ENCODE results near the gene KCND3.

Gene KCND3

DNA sequence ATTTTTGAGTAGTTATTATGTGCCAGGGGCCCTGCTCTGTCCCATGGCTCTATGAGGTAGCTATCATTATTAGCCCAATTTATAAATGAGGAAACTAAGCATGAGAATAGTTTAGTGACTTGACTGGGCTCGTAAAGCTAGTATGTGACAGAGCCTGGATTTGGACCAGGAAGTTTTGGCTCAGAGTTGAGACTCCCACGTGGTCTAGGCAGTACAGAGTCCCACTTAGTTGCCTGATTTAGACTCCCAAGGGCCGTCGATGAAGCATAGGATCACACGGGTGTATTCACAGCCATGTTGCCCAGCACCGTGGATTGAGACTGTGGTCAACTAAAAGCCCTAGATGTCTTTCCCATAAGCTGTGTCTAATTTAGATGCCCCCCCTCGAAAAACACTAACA, 152.1 kb downstream of the KCND3 start:
- no peak for DNase-seq

DNA sequence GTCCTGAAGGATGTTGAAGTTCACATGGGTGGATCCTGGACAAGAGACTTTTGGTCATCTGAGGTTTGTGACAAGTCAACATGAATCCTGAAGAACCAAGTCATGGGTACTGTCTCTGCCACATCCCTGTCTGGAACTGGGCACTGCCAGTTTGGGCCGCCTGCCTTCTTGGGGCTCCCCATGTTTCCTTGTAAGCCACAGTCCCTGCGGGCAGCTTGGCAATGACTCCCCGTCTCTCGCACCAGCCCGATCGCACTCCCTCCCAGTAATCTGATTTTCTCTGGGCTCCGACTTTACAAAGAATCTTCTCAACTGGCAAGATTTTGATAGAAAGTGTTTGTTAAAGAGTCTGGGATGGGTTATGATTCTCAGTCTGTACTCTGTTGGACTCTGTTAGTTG, 153.4 kb downstream of the KCND3 start:
- no peak for DNase-seq

DNA sequence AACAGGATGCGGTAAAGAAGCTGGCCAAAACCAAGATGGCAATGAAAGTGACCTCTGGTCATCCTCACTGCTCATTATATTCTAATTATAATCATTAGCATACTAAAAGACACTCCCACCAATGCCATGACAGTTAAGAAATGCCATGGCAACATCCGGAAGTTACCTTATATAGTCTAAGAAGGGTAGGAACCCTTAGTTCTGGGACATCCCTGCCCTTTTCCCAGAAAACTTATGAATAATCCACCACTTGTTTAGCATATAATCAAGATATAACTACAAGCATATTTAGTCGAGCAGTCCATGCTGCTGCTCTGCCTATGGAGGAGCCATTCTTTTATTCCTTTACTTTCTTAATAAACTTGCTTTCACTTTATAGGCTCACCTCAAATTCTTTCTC, 154.0 kb downstream of the KCND3 start:
- no peak for DNase-seq

DNA sequence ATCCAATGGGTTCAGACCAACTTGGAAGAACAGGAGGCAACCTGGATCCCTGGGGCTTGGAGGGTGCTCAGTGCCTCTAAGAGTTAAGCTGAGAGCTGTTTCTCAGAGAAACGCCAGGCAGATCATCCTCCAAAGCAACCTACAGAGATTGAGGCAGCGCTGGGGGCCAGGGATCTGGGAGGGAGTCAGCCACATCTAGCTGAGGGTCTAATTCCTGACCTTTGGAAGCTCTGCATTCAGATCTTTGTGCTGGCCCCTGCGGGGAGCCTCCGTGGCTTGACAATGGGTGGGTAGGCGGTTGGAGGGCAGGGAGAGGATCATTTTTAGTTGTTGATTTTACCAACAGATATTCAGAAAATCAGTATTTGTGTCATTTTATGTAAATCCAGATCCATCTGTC, 154.5 kb downstream of the KCND3 start:
- DNase-seq = no peak

DNA sequence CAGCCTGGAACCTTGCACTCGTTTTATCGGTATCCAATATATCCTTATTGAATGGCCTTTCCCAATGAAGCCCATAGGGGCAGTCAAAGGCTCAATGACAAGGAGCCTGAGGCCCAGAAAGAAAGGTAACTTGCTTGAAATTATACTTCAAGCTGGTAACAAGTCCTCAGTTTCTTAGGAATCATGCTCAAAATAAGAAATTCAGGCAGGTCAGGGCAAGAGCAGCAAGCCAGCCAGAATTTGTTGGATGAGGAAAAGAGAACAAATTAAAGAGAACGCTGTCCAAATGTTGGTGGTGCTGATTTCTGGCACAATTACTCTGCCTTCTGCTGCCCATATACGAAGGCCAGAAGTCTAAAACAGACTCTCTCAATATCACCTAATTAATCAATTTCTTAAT, 156.1 kb downstream of the KCND3 start:
- no peak for DNase-seq

DNA sequence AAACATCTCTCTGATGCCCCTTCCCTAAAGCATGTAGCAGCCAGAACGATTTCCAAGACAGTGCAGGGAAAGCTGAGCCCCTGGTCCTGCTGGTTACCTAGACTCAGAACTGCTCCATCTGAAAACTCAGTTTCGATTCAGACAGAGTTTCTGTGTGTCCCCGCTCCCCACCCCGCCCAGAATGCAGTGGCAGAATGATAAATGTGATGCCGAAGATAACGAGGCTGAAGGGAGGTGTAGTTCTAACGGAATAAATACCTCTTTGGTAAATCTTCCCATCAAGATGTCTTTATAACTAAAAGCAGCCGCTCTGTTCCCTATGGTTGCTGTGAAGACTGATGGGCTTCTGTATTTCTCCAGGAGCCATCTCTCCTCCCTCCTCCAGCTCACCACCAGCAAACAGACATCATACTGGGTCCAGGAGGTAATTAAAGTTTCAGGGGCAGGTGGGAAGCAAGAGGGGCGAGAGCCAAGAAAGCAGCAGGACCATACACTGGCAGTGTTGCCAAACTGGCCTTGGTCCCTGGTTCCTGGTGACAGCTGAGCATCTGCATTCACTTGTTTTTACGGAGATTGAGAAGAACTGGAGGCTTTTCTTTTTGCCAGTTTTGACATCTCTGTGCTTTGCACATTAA, 156.8 kb downstream of the KCND3 start:
- DNase-seq = no peak

DNA sequence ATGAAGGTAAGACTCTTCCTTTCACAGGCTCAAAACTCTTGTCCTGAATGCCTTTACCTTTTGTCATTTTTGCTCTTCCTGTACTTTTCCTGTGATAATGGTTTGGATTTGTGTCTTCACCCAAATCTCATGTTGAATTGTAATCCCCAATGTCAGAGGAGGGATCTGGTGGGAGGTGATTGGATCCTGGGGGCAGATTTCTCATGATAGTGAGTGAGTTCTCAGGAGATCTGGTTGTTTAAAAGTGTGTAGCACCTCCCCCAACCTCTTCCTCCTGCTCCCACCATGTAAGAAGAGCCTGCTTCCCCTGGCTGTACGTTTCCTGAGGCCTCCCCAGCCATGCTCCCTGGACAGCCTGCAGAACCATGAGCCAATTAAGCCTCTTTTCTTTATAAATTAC, 158.3 kb downstream of the KCND3 start:
- no peak for DNase-seq

DNA sequence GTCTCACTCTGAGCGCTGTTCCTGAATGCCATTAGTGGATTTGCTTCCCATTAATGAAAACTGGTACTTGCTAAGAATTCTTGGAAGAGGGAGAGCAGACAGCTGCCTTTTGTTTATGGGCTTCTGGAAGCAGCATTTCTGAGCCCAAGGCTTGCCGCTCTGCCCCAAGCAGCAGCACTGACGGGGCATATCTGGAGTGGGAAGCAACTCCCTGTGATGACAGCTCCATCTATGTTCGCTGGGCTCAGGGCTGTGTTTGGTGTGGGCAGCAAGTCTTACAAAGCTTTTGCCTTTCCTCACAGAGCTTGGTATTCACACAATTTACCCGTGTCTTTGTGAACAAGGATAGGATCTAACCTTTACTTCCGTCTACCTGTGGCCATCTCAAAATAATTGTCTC, 161.5 kb downstream of the KCND3 start:
- DNase-seq = no peak

DNA sequence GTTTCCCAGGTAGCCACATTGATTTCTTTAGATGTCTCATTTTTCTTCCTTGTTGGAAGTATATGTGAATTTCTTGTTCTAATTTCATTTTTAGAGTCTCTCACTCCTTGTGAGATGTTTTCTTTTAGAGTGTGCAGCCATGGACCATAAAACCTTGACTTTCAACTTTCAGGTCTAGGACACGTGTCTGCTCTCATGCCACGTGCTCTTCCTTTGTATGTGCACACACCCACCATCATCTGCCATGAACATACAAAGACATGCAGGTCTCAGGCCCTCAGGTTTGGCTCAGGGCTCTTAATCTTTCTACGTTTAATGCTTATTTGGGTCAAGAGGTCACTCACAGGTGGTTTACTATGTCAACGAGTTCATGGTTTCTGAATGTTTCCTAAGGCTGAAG, 163.2 kb downstream of the KCND3 start:
- no peak for DNase-seq

DNA sequence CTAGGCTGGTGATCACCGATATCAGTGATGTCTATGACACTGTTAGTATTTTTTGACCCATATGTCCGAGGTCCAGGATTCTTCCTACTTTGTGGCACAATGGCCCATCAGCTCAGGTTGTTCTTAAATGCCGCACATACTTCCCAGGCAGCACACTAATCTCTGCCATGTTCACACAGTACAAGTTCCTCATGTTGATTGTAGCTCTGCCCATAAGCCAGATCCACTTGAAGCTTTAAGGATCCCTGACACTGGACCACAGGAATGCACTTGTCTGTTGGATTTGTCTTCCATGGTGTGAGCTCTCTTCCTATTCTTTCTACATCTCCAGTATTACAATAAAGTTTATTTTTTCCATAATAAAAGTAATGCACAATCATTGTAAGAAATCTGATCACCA, 164.3 kb downstream of the KCND3 start:
- DNase-seq = peak; percentile 28

DNA sequence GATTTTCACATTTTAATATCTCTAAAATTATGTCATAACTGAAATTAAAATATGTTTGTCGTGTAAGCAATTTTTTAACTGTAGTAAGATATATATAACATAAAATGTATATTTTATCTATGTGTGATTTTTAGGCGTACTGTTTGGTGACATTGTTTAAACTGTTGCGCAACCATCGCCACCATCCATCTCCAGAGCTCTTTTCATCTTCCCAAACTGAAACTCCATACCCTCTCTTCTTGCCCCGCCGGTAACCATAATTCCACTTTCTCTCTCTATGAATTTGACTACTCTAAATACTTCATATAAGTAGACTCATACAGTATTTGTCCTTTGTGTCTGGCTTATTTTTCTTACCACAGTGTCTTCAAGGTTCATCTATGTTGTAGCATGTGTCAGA, 167.3 kb downstream of the KCND3 start:
- DNase-seq = no peak

DNA sequence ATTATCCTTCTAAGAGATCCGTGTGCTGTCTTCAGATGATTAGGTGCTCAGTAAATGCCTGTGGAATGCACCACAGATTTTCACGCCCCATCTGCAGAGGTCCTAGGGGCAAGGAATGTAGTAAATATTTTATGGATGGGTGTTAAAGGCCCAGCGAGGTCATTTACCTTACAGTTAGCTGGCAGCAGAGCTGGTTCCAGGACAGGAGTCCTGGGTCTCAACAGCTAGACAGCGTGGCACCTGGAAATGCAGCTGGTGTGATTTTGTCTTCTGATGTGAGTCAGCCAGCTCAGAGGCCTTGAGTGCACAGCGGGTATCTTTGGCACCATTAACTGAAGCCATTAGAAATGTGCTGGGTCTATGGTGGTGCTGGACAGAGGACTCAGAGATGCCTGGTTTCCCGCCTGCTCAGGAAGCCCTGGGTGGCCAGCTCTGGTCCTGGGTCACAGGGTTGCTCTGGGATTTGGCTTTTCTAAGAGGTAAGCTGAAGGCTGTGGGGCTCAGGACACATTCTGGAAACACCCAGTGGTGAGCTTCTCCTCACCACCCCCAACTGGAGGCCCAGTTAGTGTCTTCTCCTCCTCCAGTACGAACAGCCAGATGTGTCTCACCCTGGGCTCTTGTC, 168.2 kb downstream of the KCND3 start:
- no peak for DNase-seq

DNA sequence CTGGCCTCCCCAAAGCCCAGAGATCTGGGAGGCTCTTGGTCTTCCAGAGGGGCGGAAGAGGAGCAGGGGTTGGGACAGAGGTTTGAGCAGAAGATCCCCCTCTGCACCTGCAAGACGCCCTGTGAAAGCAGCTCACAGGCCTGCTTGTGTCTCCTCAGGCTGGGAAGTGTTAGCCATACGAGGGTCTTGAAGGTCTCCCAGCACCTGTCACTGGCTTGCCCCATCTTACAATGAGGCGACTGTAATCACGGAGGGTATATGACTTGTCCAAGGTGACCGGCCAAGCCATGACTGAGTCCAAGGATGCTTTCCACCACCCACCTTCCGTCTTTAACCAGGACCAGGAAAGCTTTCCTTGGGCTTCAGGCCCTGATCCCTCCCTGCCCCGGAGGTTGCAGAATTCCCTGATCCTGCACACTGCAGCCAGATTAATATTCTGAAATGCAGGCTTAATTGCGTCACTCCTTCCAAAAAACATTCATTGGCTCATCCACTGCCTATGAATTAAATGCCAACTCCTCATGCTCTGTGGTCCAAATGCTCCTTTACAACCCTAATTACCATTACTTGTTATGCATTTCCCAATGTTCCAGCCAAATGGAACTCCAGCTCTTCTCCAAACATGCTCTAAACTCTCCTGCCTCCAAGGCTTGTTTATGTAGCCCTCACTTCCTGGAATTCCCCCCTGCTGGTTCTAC, 169.8 kb downstream of the KCND3 start:
- DNase-seq = no peak

DNA sequence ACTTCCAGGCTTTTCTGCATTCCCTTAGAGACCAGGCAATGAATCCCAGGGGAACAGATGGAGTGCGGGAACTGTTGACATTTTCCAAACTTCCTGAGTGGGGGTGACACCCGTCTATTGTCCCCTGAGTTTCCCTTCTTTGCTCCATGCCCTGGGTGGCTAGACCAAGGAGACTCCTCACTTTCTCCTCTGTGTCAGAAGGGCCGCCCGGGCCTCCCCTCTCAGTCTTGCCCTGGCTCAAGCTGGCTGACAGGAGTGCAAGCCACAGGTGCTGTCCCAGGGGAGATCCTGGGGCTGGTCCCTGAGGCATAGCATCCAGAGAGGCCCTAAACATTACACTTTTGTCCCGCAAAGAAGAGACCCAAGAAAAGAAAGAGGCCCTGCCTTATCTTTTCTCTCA, 170.9 kb downstream of the KCND3 start:
- no peak for DNase-seq

DNA sequence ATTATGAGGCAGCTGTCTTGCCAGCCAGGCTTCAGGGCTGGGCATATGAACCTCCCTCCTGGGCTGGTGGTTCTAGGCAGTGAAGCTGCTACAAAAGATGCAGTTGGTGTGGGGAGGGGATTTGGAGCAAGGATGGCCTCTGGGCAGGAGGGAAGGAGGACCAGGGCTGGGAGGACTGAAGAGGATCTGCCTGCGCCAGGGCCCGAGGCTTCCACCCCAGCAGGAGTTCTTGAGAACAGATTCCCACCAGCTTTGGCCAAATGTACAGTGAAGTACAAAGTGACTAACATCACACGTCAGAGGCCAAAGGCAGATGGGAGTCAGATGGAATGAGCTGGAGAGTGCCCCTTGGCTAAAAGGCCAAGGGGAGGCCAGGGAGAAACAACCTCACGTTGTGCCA, 171.4 kb downstream of the KCND3 start:
- DNase-seq = no peak

DNA sequence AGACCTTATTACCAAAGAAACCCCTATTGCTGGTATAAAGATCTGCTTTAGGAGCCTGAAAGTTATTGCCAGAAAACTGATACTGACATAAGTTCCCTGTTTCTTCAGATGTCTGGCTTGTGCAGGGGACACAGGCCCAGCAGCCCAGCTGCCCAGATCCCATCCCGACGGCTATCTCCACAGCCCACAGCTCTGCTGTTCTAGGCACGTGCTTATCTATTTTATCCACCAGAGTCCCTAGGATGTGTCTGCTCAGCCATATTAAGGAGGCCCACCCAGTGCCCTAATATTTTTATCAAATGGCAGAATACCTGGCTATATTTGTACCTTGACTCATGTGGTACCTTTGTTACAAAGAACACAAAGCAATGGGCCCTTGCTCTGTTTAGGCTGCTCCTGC, 174.8 kb downstream of the KCND3 start:
- DNase-seq = no peak

DNA sequence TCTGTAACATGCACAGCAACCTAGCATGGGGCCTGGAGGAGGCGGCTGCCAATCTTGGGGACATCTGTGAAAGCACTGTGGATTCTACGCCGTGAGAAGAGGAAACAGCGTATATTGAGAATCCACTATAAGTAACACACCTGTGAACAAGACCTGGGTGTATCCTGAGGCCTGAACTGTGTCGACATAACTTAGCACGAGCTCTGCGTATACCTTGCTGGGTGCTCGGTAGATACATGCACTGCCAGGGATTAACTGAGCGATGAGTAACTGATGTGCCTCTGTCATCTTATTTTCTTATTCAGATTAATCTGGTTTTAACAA, 175.2 kb downstream of the KCND3 start:
- DNase-seq = no peak

DNA sequence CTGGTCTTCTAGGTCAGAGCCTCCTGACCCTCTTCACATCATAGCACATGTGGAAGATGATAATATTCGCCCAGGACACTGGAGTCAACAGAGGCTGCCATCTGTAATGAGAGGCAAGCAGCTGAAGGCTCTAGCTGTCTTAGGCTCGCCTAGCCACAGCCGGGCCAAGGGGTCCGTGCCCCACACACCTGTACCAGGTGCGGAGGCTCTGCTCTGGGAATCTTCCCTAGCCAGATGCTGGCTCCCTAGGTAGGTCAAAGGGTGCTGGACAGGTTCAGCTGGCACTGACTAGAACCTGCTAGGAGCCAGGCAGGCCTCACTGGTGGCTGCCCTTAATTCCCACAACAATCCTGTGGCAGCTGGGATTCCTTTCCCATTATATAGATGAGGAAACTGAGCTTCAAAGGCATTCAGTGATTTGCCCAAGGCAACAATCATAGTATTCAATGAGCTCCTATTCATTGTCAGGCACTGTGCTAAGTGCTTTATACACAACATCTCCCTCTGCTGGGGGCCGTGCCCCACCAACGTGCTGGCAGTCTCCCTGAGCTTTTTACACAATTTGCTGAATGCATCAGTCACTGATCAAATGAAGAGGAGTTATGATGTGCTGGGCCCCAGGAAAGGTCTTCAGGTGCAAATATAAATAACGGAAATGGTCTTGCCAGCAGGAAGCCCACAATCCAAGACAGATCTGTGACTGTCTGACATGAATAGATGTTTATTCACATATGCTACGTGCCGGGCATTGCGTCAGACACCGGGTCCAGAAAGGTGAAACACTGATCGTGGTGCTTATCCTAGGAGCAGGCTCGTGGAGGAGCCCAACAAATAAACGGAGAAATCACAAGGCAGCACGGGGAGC, 175.8 kb downstream of the KCND3 start:
- no peak for DNase-seq

DNA sequence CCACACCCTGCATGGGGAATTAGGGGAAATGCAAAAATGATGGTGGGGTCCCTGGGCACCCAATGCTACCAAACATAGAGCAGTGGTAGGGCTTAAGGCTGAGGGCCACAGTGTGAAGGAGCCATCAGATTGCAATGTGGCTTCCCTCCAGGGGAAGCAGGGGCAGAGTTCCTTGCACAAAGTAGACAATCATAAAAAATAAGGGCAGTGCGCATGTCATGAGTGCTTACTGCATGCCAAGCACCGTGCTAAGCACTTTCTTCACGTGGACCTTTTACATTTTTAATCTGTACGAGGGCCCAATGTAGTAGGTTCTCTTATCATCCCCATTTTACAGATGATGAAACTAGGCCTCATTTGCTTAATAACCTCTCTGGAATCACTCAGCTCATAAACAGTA, 177.2 kb downstream of the KCND3 start:
- DNase-seq = no peak

DNA sequence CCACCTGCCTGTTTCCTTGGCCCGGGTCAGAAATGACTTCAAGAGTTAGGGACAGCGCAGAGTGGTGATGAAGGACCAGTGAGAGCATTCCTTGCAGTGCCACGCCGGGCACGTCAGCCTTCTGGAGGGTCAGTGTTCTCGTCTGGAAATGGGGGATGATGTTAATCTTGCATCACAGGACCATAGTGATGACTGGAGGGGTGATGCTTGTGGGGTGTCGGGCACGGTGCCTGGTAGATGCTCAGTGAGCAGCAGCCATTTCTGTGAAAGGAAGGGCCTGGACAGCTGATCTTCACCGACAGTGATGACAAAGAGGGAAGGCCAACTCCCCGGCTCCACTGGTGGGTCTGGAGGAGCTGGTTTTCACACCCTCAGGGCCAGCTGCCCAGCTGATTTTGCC, 177.6 kb downstream of the KCND3 start:
- no peak for DNase-seq

DNA sequence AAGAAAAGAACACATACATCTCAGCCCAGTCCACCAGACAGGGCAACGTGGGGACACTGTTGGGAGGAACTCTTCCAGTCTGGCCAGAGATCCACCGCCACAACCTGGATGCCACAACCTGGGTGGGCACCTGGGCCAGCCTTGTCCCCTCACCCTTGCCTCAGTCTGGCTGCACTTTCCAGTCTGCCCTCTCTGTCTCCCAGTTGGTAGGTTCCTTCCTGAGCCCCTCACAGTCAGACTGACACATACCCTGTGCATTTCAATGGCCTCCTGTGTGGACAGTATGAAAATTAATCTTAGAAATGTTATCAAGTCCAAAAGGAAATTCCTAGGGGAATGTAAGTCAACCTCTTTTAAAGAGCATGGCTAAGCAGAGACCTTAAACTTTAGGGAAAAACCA, 184.2 kb downstream of the KCND3 start:
- DNase-seq = no peak

DNA sequence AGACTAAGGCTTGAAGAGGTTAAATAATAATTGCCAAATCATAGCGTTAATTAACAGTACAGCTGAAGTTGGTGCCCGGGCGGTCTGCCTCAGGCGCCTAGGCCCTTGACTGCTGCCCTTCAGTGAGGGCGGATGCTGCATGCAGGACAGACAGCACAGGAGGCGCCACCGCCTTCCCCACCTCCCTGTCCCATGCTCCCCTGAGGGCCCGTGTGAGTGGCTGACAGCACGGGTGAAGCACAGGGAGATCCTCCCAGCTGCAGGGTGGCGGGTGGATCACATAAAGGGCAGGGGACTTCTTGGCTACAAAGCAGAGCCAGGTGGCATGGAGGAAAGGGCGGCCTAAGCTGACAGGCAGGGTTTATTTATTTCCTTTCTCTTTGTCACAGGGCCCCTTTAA, 184.7 kb downstream of the KCND3 start:
- DNase-seq = no peak

DNA sequence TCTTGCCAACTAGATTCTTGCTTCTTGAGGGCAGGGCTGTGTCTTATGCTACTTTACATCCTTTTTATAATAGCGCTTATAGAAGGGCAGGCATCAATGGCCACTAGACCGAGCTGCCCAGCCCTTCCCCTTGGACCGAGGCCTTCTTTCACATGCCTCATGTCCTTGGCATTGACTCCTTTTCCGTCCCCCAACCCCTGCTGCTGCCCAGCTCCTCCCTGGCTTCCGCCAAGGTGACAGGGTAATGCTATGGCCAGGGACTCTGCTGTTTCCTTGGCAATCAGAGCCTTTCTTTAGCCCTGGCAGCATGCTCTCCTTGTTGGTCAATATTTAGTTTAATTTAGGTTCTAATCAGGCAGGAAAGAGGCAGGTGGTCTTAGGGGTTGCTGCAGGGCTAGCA, 185.5 kb downstream of the KCND3 start:
- no peak for DNase-seq

DNA sequence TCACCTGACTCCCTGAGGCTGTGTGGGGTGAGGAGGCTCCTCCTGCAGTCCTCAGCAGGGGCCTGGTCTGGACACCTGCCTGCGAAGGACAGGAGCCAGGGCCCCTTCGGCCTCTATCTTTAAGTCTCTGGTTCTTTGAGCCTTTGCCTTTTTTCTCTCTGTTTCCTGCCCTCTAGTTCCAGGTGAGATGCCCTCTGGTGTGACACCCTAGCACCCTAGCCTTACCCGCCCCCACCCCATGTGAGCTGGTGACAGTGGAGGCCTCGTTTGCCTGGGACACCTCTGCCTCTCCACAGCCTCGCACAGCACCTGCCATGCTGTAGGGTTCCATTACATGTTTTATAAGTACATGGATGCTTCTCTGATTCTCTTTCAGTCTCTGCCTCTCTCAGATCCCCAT, 186.5 kb downstream of the KCND3 start:
- DNase-seq = no peak

Data from NCI-H510A treated with DMSO at 0.1 percent for 48 hours (cell line).